Astrocyte (in vitro differentiated cells and primary cell): ENCODE data around the gene AMPH. TPM values are rescaled to one million over a fixed set of nuclear protein-coding genes. Genes with fewer than 3 reads are reported as not detected.

Experiments used
- DNase-seq: peaks from one replicate; pipeline ENCODE4 v3.0.0-alpha.2; 2010; ENCODE audit warnings: low read depth
- FAIRE-seq: peaks from 2 replicates; lab custom pipeline; 2011; peaks lifted over from hg19 to GRCh38; lab: Jason Lieb, UNC
- H2AFZ ChIP-seq: 2 replicates; pipeline ENCODE4 v1.6.0; 2012; ENCODE audit warnings: low read depth, low read length, inconsistent platforms
- H3K27ac ChIP-seq: 2 replicates; pipeline ENCODE4 v1.5.1; 2011; ENCODE audit warnings: low read depth, low read length, inconsistent platforms
- H3K27me3 ChIP-seq: 2 replicates; pipeline ENCODE4 v1.6.0; 2011; ENCODE audit warnings: low read length, inconsistent platforms; ENCODE audit not compliant: insufficient read depth
- H3K36me3 ChIP-seq: 2 replicates; pipeline ENCODE4 v1.5.1; 2011; ENCODE audit warnings: low read length, inconsistent platforms; ENCODE audit not compliant: insufficient read depth
- H3K4me1 ChIP-seq: 2 replicates; pipeline ENCODE4 v1.5.1; 2011; ENCODE audit warnings: low read length, inconsistent platforms; ENCODE audit not compliant: insufficient read depth
- H3K4me2 ChIP-seq: 2 replicates; pipeline ENCODE4 v1.6.0; 2012; ENCODE audit warnings: low read length, inconsistent platforms
- H3K4me3 ChIP-seq: 2 replicates; pipeline ENCODE4 v1.5.1; 2011; ENCODE audit warnings: low read depth, mild to moderate bottlenecking, low read length, inconsistent platforms; ENCODE audit not compliant: insufficient read depth
- H3K79me2 ChIP-seq: 2 replicates; pipeline ENCODE4 v1.6.0; 2012; ENCODE audit warnings: mild to moderate bottlenecking, low read length, inconsistent platforms; ENCODE audit not compliant: insufficient read depth
- H3K9ac ChIP-seq: 2 replicates; pipeline ENCODE4 v1.6.0; 2012; ENCODE audit warnings: mild to moderate bottlenecking, low read length, inconsistent platforms
- H3K9me3 ChIP-seq: 2 replicates; pipeline ENCODE4 v1.5.1; 2012; ENCODE audit warnings: low read depth, mild to moderate bottlenecking, low read length, inconsistent platforms; ENCODE audit not compliant: insufficient read depth
- H4K20me1 ChIP-seq: 2 replicates; pipeline ENCODE4 v1.6.0; 2012; ENCODE audit warnings: low read length, inconsistent platforms; ENCODE audit not compliant: insufficient read depth
- H3K27ac Mint-ChIP-seq: one replicate; pipeline ENCODE4 v1.8.0; 2021; ENCODE audit warnings: mild to moderate bottlenecking, mixed read lengths; ENCODE audit not compliant: unreplicated experiment
- H3K27me3 Mint-ChIP-seq: one replicate; pipeline ENCODE4 v1.8.0; 2021; ENCODE audit warnings: low read depth, mixed read lengths; ENCODE audit not compliant: unreplicated experiment
- H3K36me3 Mint-ChIP-seq: one replicate; pipeline ENCODE4 v1.8.0; 2021; ENCODE audit warnings: low read depth, mixed read lengths; ENCODE audit not compliant: unreplicated experiment
- H3K4me1 Mint-ChIP-seq: one replicate; pipeline ENCODE4 v1.8.0; 2021; ENCODE audit warnings: low read depth, mixed read lengths; ENCODE audit not compliant: unreplicated experiment
- H3K4me3 Mint-ChIP-seq: one replicate; pipeline ENCODE4 v1.8.0; 2021; ENCODE audit warnings: mild to moderate bottlenecking, moderate library complexity, mixed read lengths; ENCODE audit not compliant: unreplicated experiment
- H3K9me3 Mint-ChIP-seq: one replicate; pipeline ENCODE4 v1.8.0; 2021; ENCODE audit warnings: mild to moderate bottlenecking, mixed read lengths; ENCODE audit not compliant: unreplicated experiment
- CTCF ChIP-seq: IDR thresholded peaks from 2 replicates; pipeline ENCODE4 v1.5.1; 2011; ENCODE audit warnings: low read depth, mild to moderate bottlenecking, inconsistent platforms, low read length, moderate library complexity; ENCODE audit not compliant: insufficient read depth
- EZH2 ChIP-seq: IDR thresholded peaks from 2 replicates; pipeline ENCODE4 v1.6.1; 2012; ENCODE audit warnings: mild to moderate bottlenecking, low read length, inconsistent platforms; ENCODE audit not compliant: insufficient read depth
- total RNA-seq: library from RNA; stranded (reverse); gene quantifications from 2 replicates; pipeline ENCODE4 v1.2.1, GENCODE V29; 2021

The AMPH gene
- total RNA-seq, 1 donor from 2014 or later: 2.9 TPM

GRCh38 chr7:38539477-38540081, 91.6 kb downstream of the AMPH start:
- DNase-seq (no peak), FAIRE-seq (no peak)
- Mint-ChIP-seq H3K27ac (no peak overlapping the region), H3K27me3 (peaks cover 5% of the 10 kb centered on the region), H3K4me1 (no peaks in the 10 kb centered on the region), H3K9me3 (no peaks in the 10 kb centered on the region), H3K36me3 (no peaks in the 10 kb centered on the region), H3K4me3 (no peak overlapping the region)
- no peak overlapping the region for H2AFZ ChIP-seq
- H3K9ac ChIP-seq: no peak overlapping the region
- H3K79me2 ChIP-seq: no peaks in the 10 kb centered on the region
- H3K9me3 ChIP-seq: no peaks in the 10 kb centered on the region
- H3K27me3 ChIP-seq: no peaks in the 10 kb centered on the region
- no peaks in the 10 kb centered on the region for H3K36me3 ChIP-seq
- H3K27ac ChIP-seq: no peak overlapping the region
- TF ChIP-seq CTCF: no peak
- H4K20me1 ChIP-seq: no peaks in the 10 kb centered on the region
- H3K4me3 ChIP-seq: no peak overlapping the region
- no peak overlapping the region for H3K4me2 ChIP-seq
- no peaks in the 10 kb centered on the region for H3K4me1 ChIP-seq

- Histone ChIP-seq H3K9ac (no peak overlapping the region), H2AFZ (no peak overlapping the region), H3K9me3 (no peaks in the 10 kb centered on the region), H3K36me3 (no peaks in the 10 kb centered on the region), H3K4me3 (no peak overlapping the region), H3K79me2 (no peaks in the 10 kb centered on the region), H3K4me2 (no peak overlapping the region), H3K4me1 (no peaks in the 10 kb centered on the region), H3K27me3 (no peaks in the 10 kb centered on the region), H3K27ac (no peak overlapping the region), H4K20me1 (no peaks in the 10 kb centered on the region)
- TF ChIP-seq CTCF (no peak), EZH2 (no peak)
- Mint-ChIP-seq H3K4me1 (no peaks in the 10 kb centered on the region), H3K9me3 (no peaks in the 10 kb centered on the region), H3K4me3 (no peak overlapping the region), H3K27ac (no peak overlapping the region), H3K36me3 (no peaks in the 10 kb centered on the region), H3K27me3 (peaks cover 5% of the 10 kb centered on the region)
- FAIRE-seq (no peak), DNase-seq (no peak)
Observed at GRCh38 chr7:38535073-38535472, 96.1 kb downstream of the AMPH start.

- no peaks in the 10 kb centered on the region for H3K27me3 ChIP-seq
- H3K9me3 Mint-ChIP-seq: no peaks in the 10 kb centered on the region
- H4K20me1 ChIP-seq: no peaks in the 10 kb centered on the region
- FAIRE-seq (no peak), DNase-seq (no peak)
- TF ChIP-seq CTCF (no peak), EZH2 (no peak)
- peaks cover under 1% of the 10 kb centered on the region for H3K27me3 Mint-ChIP-seq
- H3K4me1 ChIP-seq: no peaks in the 10 kb centered on the region
- H3K4me1 Mint-ChIP-seq: peaks cover 3% of the 10 kb centered on the region
- H3K9me3 ChIP-seq: no peaks in the 10 kb centered on the region
- H3K27ac Mint-ChIP-seq: no peak overlapping the region
- H3K36me3 ChIP-seq: no peaks in the 10 kb centered on the region
- no peak overlapping the region for H3K27ac ChIP-seq
- H3K9ac ChIP-seq: no peak overlapping the region
- no peak overlapping the region for H2AFZ ChIP-seq
- no peaks in the 10 kb centered on the region for H3K79me2 ChIP-seq
- no peak overlapping the region for H3K4me3 Mint-ChIP-seq
- no peak overlapping the region for H3K4me3 ChIP-seq
- H3K36me3 Mint-ChIP-seq: no peaks in the 10 kb centered on the region
- H3K4me2 ChIP-seq: no peak overlapping the region
Observed at GRCh38 chr7:38525857-38526256, 105.3 kb downstream of the AMPH start.
